HG02852 (cell line): ENCODE data around the gene ANKRA2.
"Not testable (repeated sequence)": the region's sequence is repeated elsewhere in the genome, so short reads cannot be mapped to it uniquely, and the experiment has no call there.

Source experiments
- ATAC-seq: cut with Tn5 transposase; IDR thresholded peaks from one replicate; pipeline ENCODE4 v1.9.1; 2021; ENCODE audit warnings: mild to moderate bottlenecking, moderate library complexity; ENCODE audit not compliant: unreplicated experiment

The ANKRA2 gene

DNA sequence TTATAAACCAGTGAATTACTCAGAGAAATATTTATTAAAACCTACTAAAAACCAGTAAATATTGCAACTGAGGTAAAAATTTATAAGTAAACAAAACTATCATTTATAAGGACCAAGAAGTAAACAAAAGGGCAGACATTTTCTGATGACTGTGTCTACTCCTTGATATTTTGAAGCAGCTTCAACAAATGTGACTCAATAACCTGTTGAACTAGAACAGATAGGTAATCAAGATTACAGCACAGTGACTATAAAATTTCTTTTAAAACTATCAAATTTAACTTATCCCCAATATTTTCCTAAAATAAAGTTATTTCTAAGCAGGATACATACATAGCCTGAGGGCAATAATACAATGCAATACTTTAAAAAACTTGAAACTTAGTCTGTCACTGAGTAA lies 12.8 kb downstream of the ANKRA2 start:
- no peak for ATAC-seq

DNA sequence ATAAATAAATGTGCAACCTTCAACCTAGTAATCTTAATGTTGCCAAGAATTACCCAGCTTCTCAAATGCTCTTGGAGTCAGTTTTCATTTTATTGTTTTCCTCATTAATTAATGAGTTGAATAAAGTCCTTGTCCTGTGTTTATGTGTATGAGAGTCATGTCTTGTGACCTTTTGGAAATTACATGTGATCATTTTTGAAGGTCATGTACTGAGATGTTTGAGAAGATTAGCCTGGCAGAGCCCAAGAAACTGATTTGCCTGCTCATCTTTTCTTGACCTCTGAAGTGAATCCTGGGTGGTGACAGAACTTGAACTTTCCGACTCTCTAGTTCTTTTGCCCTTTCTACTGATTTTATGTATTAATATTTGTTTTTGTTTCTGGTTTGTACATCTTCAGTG lies 15.4 kb downstream of the ANKRA2 start:
- ATAC-seq = no peak

- ATAC-seq = no peak
Measured at GRCh38 chr5:73545403-73545779, 20.0 kb downstream of the ANKRA2 start.

GRCh38 chr5:73544429-73545402 lies 20.7 kb downstream of the ANKRA2 start:
- no peak for ATAC-seq

GRCh38 chr5:73542020-73542419 lies 23.4 kb downstream of the ANKRA2 start:
- no peak for ATAC-seq

GRCh38 chr5:73540192-73540591 lies 25.2 kb downstream of the ANKRA2 start:
- no peak for ATAC-seq

- ATAC-seq = no peak
Measured at GRCh38 chr5:73539730-73540129, 25.7 kb downstream of the ANKRA2 start.

DNA sequence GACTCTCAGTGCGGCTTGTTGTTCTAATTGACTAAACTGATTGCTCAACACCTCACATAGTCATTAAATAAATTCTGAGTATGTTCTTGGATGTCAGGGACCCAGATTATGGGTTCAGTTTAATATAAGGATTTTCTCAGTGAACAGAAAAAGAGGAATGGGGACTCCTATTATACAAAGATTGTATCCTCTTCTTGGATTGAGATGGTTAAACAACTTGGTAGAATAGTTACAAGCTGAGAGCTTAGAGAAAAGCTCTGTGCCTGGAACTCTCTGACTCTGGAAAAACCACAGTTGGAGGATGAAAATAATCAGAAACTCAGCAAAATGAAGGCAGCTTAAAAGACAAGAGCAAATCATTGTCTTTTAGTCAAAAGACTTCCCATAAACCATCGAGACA lies 30.5 kb downstream of the ANKRA2 start:
- ATAC-seq = no peak

DNA sequence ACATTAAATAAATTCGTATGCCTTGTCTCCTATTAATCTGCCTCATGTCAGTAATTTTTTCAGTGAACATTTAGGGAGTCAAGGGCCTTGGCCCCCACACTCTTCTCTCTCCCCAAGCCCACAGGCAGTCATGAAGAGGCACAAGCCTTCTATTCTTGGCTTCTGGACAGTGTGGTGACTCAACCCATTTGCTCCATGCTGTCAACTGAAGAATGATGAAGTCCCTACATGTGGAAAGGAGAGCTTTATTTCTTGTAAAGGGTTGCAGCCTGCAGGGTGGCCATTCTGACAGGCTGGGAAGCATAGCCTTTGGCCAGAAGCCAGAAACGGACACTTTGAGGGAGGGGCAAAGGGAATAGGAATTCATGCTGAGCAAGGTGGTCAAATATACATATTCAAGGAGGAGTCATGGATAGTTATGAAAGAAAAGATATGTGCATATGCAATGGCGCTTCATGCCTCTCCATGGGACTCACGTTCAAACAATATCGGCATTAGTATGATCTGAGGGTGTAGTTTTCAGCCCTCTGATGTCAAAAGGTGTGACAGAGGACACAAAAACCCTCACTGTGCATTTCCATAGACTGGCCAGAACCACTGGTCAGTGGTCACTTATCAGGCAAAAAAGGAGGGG lies 31.3 kb downstream of the ANKRA2 start:
- ATAC-seq = no peak

DNA sequence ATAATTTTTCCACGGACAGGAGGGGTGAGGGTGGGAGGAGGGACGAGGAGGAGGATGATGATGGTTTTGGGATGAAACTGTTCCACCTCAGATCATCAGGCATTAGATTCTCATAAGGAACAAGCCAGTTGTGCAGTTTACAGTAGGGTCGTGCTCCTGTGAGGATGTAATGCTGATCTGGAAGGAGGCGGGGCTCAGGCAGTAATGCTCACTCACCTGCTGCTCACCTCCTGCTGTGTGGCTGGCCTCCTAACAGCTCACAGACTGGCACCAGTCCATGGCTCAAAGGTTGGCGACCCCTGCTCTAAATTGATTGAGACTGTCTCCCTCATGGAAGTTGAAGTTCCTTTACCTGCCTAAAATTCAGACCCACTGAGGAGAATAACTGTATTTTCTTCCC lies 33.2 kb downstream of the ANKRA2 start:
- ATAC-seq = no peak

GRCh38 chr5:73531356-73531755 lies 34.1 kb downstream of the ANKRA2 start:
- ATAC-seq = no peak

DNA sequence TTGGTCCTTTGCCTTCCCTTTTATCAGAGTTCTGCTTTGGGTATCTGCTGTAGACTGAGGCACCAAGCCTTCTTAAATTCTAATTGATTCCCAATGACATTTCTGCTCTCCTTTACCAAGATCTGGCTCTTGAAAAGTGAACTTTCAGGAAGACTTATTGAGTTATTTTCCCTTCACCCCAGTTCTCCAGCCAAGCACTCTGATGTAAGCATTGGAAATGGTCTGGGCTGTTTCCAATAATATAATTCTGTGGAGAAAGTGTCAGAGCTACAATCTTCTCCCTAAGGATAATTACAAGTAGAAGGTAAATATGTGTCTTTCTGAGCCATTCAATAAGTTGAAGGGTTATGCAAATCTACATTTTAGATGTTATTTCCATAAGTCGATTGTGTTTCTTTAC lies 36.4 kb downstream of the ANKRA2 start:
- no peak for ATAC-seq

- no peak for ATAC-seq
Measured at GRCh38 chr5:73528248-73528647, 37.2 kb downstream of the ANKRA2 start.

DNA sequence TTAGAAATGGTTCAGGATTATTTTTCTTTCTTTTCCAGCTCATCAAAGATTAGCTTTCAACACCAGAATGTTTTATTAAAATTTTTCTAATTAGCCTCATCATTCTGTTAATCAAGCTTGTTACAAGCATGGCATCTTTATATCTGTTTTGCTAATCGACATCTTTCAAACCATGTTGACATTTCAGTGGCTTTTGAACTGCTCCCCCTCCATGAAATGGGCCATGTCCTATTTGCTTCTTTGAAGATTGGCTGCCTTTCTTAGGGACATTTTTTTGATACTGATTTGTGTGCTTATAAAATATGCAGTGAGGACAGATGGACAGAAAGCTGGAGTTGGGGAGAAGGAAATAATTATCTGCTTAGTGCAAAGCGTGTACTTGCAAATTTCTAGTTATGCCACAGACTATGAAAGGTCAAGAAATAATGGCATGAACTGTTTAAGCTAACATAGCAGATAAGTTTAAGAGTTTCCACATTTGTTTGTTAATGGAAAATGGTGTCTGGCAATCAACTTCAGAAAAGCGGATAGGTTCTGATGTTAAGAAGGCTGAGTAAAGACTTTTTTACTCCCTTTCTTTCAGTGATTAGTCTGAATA lies 39.7 kb downstream of the ANKRA2 start:
- ATAC-seq = no peak

- ATAC-seq = no peak
Measured at GRCh38 chr5:73523861-73524260, 41.6 kb downstream of the ANKRA2 start.

- no peak for ATAC-seq
Measured at GRCh38 chr5:73522989-73523388, 42.5 kb downstream of the ANKRA2 start.

DNA sequence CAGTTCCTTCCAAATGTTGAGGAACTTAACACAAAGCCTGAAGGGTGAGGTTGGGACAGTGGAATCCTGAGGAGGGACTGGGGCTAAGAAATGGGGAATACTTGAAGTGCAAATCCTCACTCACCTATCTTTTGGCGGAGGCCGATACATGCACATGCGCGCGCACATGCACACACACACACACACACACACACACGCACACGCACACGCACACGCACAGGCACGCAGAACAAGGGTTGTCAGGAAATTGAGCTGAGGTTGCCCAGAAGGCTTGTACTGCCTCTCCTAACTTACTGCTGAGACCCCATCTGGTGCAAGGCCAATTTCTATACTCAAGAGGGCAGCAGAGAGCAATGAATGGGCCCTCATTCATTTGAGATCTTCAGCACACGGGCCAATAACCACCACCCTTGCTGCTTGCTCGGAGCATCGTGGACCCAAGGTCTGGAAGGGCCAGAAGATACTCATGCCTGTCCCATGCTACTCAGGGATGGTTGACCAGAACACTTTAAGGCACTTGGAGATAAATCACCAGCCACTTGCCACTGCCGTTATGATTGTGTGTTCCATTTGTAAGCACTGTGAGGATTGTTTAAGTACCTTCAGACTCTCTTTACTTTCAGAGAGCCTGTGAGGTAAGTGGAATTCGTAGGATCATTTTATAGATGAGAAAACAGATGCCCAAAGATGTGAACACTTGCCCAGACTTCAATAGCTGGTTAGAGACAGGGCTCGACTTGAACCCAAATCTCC lies 45.7 kb downstream of the ANKRA2 start:
- peak; percentile 98 for ATAC-seq

DNA sequence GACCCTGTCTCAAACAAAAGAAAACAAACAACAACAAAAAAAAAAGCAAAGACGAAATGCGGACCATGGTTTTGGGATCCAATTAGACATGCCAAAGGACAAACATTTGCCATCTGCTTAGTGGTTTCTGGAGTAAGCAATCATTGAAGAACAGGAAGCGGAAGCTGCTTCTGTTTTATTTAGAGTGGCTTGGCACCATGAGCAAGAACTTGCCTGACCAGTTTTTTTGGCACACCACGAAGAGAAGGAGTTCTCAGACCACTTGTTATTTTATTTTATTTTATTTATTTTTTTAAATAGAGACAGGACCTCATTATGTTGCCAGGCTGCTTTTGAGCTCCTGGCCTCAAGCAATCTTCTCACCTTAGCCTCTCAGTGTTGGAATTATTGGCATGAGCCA lies 50.2 kb downstream of the ANKRA2 start:
- no peak for ATAC-seq

- ATAC-seq = no peak
Measured at GRCh38 chr5:73514418-73514817, 51.0 kb downstream of the ANKRA2 start.

DNA sequence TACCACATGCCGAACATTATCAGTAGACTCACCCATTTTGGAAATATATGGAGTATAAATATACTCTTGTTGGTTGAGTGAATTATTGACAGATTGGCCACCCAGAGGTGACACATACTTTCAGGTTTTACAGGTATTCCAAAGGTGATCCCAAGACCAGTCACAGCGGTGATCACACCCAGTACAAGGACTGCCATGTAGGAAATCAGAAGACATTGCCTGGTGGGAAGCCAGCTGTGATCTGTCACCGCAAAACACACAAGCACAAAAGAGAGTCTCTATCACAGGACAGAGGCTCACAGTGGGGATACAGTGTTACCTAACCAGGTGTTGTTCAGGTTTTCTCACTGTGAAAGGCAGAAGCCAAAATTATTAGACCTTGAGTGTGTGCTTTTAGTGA lies 51.4 kb downstream of the ANKRA2 start:
- ATAC-seq = no peak

DNA sequence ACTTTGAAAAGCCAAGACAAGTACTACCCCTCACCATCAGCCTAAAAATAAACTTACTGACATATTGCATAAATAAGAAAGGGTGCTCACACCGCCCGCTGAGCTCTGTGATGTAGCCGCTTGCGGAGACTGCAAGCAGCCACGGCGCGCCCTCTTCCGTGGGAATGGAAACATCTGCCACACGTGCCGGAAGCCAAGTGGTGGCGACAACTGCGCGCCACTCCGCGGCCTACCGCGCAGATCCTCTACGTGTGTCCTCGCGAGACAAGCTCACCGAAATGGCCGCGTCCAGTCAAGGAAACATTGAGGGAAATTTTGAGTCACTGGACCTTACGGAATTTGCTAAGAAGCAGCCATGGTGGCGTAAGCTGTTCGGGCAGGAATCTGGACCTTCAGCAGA lies 56.9 kb downstream of the ANKRA2 start:
- not testable (repeated sequence) for ATAC-seq
